Fibroblast of the aortic adventitia (primary cell): ENCODE results near the gene FURIN. TPM values are rescaled to one million over a fixed set of nuclear protein-coding genes. Genes with fewer than 3 reads are reported as not detected.
"Not testable (repeated sequence)": the region's sequence is repeated elsewhere in the genome, so short reads cannot be mapped to it uniquely, and the experiment has no call there.

Experiments
- DNase-seq: peaks from one replicate; pipeline ENCODE4 v3.0.0-alpha.2; 2010; ENCODE audit warnings: low read depth
- H3K4me3 ChIP-seq: 2 replicates; pipeline ENCODE4 v1.5.1; 2011; ENCODE audit warnings: low read depth, mild to moderate bottlenecking, control low read depth, low read length, moderate library complexity
- CTCF ChIP-seq: IDR thresholded peaks from 2 replicates; pipeline ENCODE4 v1.5.1; 2011; ENCODE audit warnings: mild to moderate bottlenecking, low read length, control low read depth, inconsistent platforms; ENCODE audit not compliant: insufficient read depth
- total RNA-seq: library from RNA; depleted of rRNA; stranded (reverse); fragments of >200 nt; gene quantifications from 2 replicates; pipeline ENCODE4 v1.2.3, GENCODE V29; 2012; ENCODE audit warnings: low replicate concordance

Gene FURIN
- total RNA-seq, 1 donor, result 45.0 TPM

- H3K4me3 ChIP-seq, result peak overlapping the region; percentile 80
- no peak for TF ChIP-seq CTCF
- DNase-seq, result peak; percentile 51
These were observed 2.2 kb downstream of the FURIN start for GRCh38 chr15:90870354-90871138.

GRCh38 chr15:90871139-90871715 lies 2.8 kb downstream of the FURIN start:
- DNase-seq, result no peak
- H3K4me3 ChIP-seq, result peak overlapping the region; percentile 80
- TF ChIP-seq CTCF, result no peak

DNA sequence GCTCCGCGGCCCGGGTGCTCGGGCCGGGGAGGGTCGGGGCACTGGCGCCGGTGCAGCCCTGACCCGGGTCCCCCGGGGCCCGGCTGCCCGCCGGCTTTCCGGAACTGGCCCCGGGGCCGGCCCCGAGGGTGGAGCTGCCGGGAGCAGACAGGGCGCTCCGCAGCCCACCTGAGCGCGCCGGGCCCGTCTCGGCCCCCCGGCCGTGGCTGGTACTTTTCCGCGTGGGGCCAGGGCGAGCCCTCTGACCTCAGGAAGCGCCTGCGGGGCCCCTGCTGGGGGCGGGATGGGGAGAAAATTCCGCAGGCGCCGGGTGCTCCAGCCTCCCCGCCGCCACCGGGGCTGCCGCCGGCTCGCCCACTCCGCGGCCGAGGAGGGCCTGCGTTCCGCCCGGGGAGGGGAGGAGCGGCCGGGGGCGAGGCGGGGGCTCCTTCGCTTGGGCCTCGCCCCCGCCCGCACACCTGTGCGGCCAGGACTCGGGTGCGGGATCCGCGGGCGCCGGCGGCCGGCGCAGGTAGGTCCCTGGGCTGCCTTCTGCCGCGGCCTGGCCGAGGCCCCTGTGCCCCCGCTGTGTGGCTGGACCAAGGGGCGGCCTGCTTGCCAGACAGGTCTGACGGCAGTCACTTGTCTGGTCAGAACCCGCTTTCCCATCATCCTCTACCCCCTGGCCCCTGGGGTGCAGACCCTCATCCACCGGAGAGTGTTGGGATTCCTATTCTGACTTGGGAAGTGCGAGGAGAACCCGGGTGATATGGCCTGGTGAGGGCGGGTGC lies 3.5 kb downstream of the FURIN start:
- TF ChIP-seq CTCF, result no peak
- H3K4me3 ChIP-seq, result peak overlapping the region; percentile 80
- DNase-seq, result no peak

- no peak for TF ChIP-seq CTCF
- peak; percentile 73 for DNase-seq
These were observed 4.2 kb downstream of the FURIN start for GRCh38 chr15:90872486-90873184.

GRCh38 chr15:90873488-90873997 lies 5.2 kb downstream of the FURIN start:
- no peak for DNase-seq
- peak overlapping the region; percentile 80 for H3K4me3 ChIP-seq
- no peak for TF ChIP-seq CTCF

More at GRCh38 chr15:90872486-90873184, 4.2 kb downstream of the FURIN start:
- H3K4me3 ChIP-seq, result peak overlapping the region; percentile 80

GRCh38 chr15:90873998-90874605 lies 5.7 kb downstream of the FURIN start:
- no peak for TF ChIP-seq CTCF
- peak overlapping the region; percentile 28 for H3K4me3 ChIP-seq
- no peak for DNase-seq

- not testable (repeated sequence) for H3K4me3 ChIP-seq, DNase-seq
These were observed 6.6 kb downstream of the FURIN start for GRCh38 chr15:90874986-90875385.
